Osteocyte (in vitro differentiated cells): ENCODE measurements around the gene CLRN1. TPM values are rescaled to one million over a fixed set of nuclear protein-coding genes. Genes with fewer than 3 reads are reported as not detected.

Experiments
- DNase-seq: peaks from one replicate; pipeline ENCODE4 v3.0.0; 2021; ENCODE audit warnings: mixed read lengths; ENCODE audit not compliant: unreplicated experiment; ENCODE audit errors: extremely low spot score
- H3K27ac Mint-ChIP-seq: one replicate; pipeline ENCODE4 v1.8.0; 2021; ENCODE audit warnings: mild to moderate bottlenecking, mixed read lengths; ENCODE audit not compliant: unreplicated experiment
- H3K27me3 Mint-ChIP-seq: one replicate; pipeline ENCODE4 v1.8.0; 2021; ENCODE audit warnings: mixed read lengths; ENCODE audit not compliant: unreplicated experiment
- H3K36me3 Mint-ChIP-seq: one replicate; pipeline ENCODE4 v1.8.0; 2021; ENCODE audit warnings: mixed read lengths; ENCODE audit not compliant: unreplicated experiment
- H3K4me1 Mint-ChIP-seq: one replicate; pipeline ENCODE4 v1.8.0; 2021; ENCODE audit warnings: mixed read lengths; ENCODE audit not compliant: unreplicated experiment
- H3K4me3 Mint-ChIP-seq: one replicate; pipeline ENCODE4 v1.8.0; 2021; ENCODE audit warnings: mild to moderate bottlenecking, moderate library complexity, mixed read lengths; ENCODE audit not compliant: unreplicated experiment
- H3K9me3 Mint-ChIP-seq: one replicate; pipeline ENCODE4 v1.8.0; 2021; ENCODE audit warnings: mixed read lengths; ENCODE audit not compliant: unreplicated experiment
- total RNA-seq: library from RNA; stranded (reverse); gene quantifications from 2 replicates; pipeline ENCODE4 v1.2.1, GENCODE V29; 2021
- TF ChIP-seq, protein P1 (sequence below): fragments of 200-600 bp; sonication (generic); IDR thresholded peaks from 2 replicates; pipeline ENCODE4 v1.5.0; 2021; ENCODE audit warnings: antibody characterized with exemption, mild to moderate bottlenecking, moderate library complexity

Gene CLRN1
- total RNA-seq, 1 donor from 2014 or later: not detected

DNA sequence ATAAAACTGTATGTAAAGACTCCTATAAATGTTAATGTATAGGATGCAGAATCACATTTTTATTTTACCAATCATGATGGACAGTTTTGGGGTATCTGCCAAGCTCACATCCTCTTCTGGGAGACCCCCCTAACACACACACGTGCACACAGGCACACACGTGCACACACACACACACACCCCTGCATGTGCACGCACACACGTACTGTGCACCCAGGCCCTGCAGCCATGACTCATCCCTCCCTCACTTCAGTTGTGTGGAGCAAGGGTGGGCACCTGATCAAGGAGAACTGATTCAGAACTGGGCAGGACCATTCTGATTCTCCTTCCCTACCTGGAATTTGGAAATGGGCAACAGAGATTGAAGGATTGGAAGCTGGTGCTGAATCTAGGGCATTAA lies 51.3 kb downstream of the CLRN1 start:
- TF ChIP-seq, protein P1, sequence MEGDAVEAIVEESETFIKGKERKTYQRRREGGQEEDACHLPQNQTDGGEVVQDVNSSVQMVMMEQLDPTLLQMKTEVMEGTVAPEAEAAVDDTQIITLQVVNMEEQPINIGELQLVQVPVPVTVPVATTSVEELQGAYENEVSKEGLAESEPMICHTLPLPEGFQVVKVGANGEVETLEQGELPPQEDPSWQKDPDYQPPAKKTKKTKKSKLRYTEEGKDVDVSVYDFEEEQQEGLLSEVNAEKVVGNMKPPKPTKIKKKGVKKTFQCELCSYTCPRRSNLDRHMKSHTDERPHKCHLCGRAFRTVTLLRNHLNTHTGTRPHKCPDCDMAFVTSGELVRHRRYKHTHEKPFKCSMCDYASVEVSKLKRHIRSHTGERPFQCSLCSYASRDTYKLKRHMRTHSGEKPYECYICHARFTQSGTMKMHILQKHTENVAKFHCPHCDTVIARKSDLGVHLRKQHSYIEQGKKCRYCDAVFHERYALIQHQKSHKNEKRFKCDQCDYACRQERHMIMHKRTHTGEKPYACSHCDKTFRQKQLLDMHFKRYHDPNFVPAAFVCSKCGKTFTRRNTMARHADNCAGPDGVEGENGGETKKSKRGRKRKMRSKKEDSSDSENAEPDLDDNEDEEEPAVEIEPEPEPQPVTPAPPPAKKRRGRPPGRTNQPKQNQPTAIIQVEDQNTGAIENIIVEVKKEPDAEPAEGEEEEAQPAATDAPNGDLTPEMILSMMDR: no peak
- no peaks in the 10 kb centered on the region for H3K4me1 Mint-ChIP-seq
- no peak overlapping the region for H3K27ac Mint-ChIP-seq
- peaks cover 69% of the 10 kb centered on the region for H3K27me3 Mint-ChIP-seq
- H3K9me3 Mint-ChIP-seq: no peaks in the 10 kb centered on the region
- DNase-seq: no peak
- H3K36me3 Mint-ChIP-seq: no peaks in the 10 kb centered on the region
- H3K4me3 Mint-ChIP-seq: no peak overlapping the region

DNA sequence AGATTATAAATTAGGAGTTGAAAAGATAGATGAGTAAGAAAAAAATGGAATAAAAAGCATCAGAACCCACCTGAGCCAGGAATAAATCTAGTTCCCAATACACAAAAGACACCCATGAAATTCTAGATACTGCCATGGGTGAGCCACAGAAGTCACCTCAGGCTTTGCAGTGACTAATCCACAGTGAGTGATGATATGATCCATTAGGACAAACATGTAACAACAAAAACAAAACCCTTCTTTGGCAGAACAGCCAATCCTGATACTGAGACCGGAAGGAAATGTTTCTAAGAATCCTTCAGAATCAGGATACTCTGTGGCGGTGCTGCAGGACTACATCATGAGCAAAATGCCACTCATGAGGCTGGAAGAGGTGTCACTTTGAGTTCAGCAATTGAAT lies 52.3 kb downstream of the CLRN1 start:
- H3K27ac Mint-ChIP-seq: no peak overlapping the region
- no peaks in the 10 kb centered on the region for H3K9me3 Mint-ChIP-seq
- no peak for DNase-seq
- TF ChIP-seq, protein P1: no peak
- no peaks in the 10 kb centered on the region for H3K36me3 Mint-ChIP-seq
- no peaks in the 10 kb centered on the region for H3K4me1 Mint-ChIP-seq
- peaks cover 62% of the 10 kb centered on the region for H3K27me3 Mint-ChIP-seq
- no peak overlapping the region for H3K4me3 Mint-ChIP-seq

GRCh38 chr3:150917951-150918350 lies 54.6 kb downstream of the CLRN1 start:
- no peak for DNase-seq
- H3K9me3 Mint-ChIP-seq: no peaks in the 10 kb centered on the region
- no peaks in the 10 kb centered on the region for H3K4me1 Mint-ChIP-seq
- H3K27me3 Mint-ChIP-seq: peaks cover 50% of the 10 kb centered on the region
- no peak overlapping the region for H3K27ac Mint-ChIP-seq
- H3K36me3 Mint-ChIP-seq: no peaks in the 10 kb centered on the region
- no peak overlapping the region for H3K4me3 Mint-ChIP-seq
- TF ChIP-seq, protein P1: no peak

DNA sequence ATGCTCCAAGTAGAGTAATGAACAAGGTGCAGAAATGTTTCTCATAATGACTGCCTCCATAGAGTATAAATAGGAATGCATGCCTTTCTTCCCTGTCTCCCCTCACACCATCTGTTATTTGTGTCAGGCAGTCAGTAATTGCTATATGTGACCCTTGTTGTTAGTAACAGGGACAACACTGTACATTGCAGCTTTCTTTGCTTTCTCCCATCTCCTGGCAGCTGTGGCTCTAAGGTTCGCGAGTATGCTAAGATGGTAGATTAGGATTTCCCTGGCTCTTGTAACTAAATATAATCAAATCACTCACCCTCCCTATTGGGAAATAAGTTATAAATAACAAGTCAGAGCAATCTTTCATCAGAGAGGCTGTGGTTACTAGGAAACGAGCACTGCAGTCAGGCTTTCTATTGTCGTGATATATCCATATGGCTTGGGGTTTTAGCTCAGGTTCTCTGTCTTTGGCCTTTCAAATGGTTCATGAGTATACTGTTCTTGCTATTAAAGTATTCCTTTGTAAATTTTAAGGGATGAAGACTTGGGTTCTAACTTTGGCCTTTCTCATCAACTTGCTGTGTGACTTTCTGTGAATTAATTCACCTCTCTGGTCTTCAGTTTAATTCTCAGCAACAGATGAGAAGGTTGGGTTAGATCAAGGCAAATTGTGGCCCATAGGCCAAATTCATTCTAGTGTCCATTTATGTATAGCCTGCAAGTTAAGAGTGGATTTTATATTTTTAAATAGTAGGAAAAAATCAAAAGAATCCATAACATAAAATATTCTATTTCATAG lies 59.2 kb downstream of the CLRN1 start:
- Mint-ChIP-seq H3K4me1 (no peaks in the 10 kb centered on the region), H3K36me3 (no peaks in the 10 kb centered on the region), H3K9me3 (no peaks in the 10 kb centered on the region), H3K27me3 (peaks cover 50% of the 10 kb centered on the region), H3K27ac (no peak overlapping the region), H3K4me3 (no peak overlapping the region)
- no peak for DNase-seq
- TF ChIP-seq, protein P1: no peak

- TF ChIP-seq, protein P1: no peak
- H3K9me3 Mint-ChIP-seq: no peaks in the 10 kb centered on the region
- no peak overlapping the region for H3K27ac Mint-ChIP-seq
- H3K27me3 Mint-ChIP-seq: peaks cover 51% of the 10 kb centered on the region
- DNase-seq: no peak
- no peaks in the 10 kb centered on the region for H3K36me3 Mint-ChIP-seq
- H3K4me3 Mint-ChIP-seq: no peak overlapping the region
- no peaks in the 10 kb centered on the region for H3K4me1 Mint-ChIP-seq
Observed at GRCh38 chr3:150912501-150912900, 60.0 kb downstream of the CLRN1 start.
